A673 (cell line): ENCODE results near the gene HSD11B1L. TPM values are rescaled to one million over a fixed set of nuclear protein-coding genes. Genes with fewer than 3 reads are reported as not detected.

ENCODE experiments used
- BruUV-seq: library from RNA; stranded (reverse); fragments of 400-500 nt; replicated peaks from 2 replicates; lab custom pipeline; 2021; lab: Mats Ljungman, UMichigan
- CTCF ChIA-PET: fragments of 300-600 bp; sonication (Branson Sonifier 250); formaldehyde crosslinking; loops from one replicate; lab custom pipeline; 2022; ENCODE audit warnings: antibody characterized with exemption; lab: Charles Lee
- POLR2A ChIA-PET: fragments of 300-600 bp; sonication (Branson Sonifier 250); formaldehyde crosslinking; loops from one replicate; lab custom pipeline; 2022; ENCODE audit warnings: antibody characterized with exemption; ENCODE audit not compliant: low non-redundant PET; lab: Charles Lee
- DNase-seq: peaks from one replicate; pipeline ENCODE4 v3.0.0-alpha.2; 2015; ENCODE audit warnings: low spot score
- H3K27ac ChIP-seq: fragments of 200-600 bp; sonication (generic); 2 replicates; pipeline ENCODE4 v1.5.1; 2016; ENCODE audit warnings: mixed run types, low read depth, mild to moderate bottlenecking, mixed read lengths, antibody characterized with exemption, low read length; ENCODE audit not compliant: poor library complexity, severe bottlenecking
- H3K27me3 ChIP-seq: fragments of 200-600 bp; sonication (generic); replicated peaks from 2 replicates; pipeline ENCODE4 v1.6.1; 2017; ENCODE audit warnings: mixed run types, low read depth, mild to moderate bottlenecking, mixed read lengths, antibody characterized with exemption, low read length; ENCODE audit not compliant: insufficient read depth, poor library complexity
- H3K36me3 ChIP-seq: fragments of 200-600 bp; sonication (generic); 2 replicates; pipeline ENCODE4 v1.6.1; 2016; ENCODE audit warnings: mixed run types, mild to moderate bottlenecking, mixed read lengths, antibody characterized with exemption, low read length; ENCODE audit not compliant: insufficient read depth, poor library complexity, severe bottlenecking
- H3K4me1 ChIP-seq: fragments of 200-600 bp; sonication (generic); 2 replicates; pipeline ENCODE4 v1.6.1; 2017; ENCODE audit warnings: mixed run types, mild to moderate bottlenecking, mixed read lengths, antibody characterized with exemption, low read length; ENCODE audit not compliant: insufficient read depth, poor library complexity, severe bottlenecking
- H3K4me3 ChIP-seq: fragments of 200-600 bp; sonication (generic); 2 replicates; pipeline ENCODE4 v1.5.1; 2016; ENCODE audit warnings: low read depth, mixed run types, mild to moderate bottlenecking, mixed read lengths, low read length; ENCODE audit not compliant: poor library complexity, severe bottlenecking
- H3K9me3 ChIP-seq: fragments of 200-600 bp; sonication (generic); 2 replicates; pipeline ENCODE4 v1.6.1; 2016; ENCODE audit warnings: mixed run types, low read depth, mild to moderate bottlenecking, mixed read lengths, antibody characterized with exemption, low read length; ENCODE audit not compliant: poor library complexity, severe bottlenecking
- EZH2 ChIP-seq: fragments of 200-600 bp; sonication (generic); IDR thresholded peaks from 2 replicates; pipeline ENCODE4 v1.6.1; 2017; ENCODE audit warnings: borderline replicate concordance, low read depth, mild to moderate bottlenecking, mixed read lengths, antibody characterized with exemption, low read length; ENCODE audit not compliant: poor library complexity, severe bottlenecking
- intact Hi-C: fragments of 100-400 bp; cut with micrococcal nuclease; formaldehyde crosslinking; loops from one replicate; pipeline ENCODE4 v1.10.0; 2022; ENCODE audit not compliant: unreplicated experiment
- total RNA-seq: library from RNA; stranded (reverse); gene quantifications from 2 replicates; pipeline ENCODE4 v1.2.3, GENCODE V29; 2021
- TF ChIP-seq, protein P1 (sequence below): fragments of 300-800, 200-600 bp; sonication (generic); conservative IDR thresholded peaks from 2 replicates; pipeline ENCODE4 v1.5.1; 2017; ENCODE audit warnings: low read depth, mild to moderate bottlenecking, antibody characterized with exemption, low read length, moderate library complexity, mixed read lengths

The HSD11B1L gene
- total RNA-seq, 1 experiment from 2014 or later: 5.7 TPM

DNA sequence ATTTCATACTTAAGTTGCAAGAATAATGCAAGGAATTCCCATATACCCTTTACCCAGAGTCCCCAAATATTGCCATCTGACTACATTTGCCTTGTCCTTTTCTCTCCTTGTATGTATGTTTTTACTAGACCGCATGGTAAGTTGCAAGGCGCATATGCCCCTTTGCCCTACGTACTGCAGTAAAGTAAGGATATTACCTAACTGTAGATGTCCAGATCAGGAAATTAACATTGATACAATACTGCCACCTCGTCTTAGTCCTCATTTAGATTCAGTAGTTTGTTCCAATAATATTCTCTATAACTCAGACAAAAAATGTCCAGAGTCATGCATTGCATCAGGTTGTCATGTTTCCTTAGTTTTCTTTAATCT is 48.6 kb upstream of the HSD11B1L start:
- POLR2A ChIA-PET: interaction anchor here (0.7 kb wide), 1 partner anchor 1691 kb away, joined by 4 read pairs; no protein-coding TSS in a partner anchor
- TF ChIP-seq, protein P1, sequence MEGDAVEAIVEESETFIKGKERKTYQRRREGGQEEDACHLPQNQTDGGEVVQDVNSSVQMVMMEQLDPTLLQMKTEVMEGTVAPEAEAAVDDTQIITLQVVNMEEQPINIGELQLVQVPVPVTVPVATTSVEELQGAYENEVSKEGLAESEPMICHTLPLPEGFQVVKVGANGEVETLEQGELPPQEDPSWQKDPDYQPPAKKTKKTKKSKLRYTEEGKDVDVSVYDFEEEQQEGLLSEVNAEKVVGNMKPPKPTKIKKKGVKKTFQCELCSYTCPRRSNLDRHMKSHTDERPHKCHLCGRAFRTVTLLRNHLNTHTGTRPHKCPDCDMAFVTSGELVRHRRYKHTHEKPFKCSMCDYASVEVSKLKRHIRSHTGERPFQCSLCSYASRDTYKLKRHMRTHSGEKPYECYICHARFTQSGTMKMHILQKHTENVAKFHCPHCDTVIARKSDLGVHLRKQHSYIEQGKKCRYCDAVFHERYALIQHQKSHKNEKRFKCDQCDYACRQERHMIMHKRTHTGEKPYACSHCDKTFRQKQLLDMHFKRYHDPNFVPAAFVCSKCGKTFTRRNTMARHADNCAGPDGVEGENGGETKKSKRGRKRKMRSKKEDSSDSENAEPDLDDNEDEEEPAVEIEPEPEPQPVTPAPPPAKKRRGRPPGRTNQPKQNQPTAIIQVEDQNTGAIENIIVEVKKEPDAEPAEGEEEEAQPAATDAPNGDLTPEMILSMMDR: no peak
- TF ChIP-seq EZH2: no peak
- no peaks in the 10 kb centered on the region for H3K27me3 ChIP-seq
- peaks cover 2% of the 10 kb centered on the region for H3K4me1 ChIP-seq
- no peak overlapping the region for H3K27ac ChIP-seq
- H3K9me3 ChIP-seq: no peaks in the 10 kb centered on the region
- BruUV-seq: no TSS peak
- no peak overlapping the region for H3K4me3 ChIP-seq
- CTCF ChIA-PET: no interaction called here
- no peak for DNase-seq
- H3K36me3 ChIP-seq: peaks cover 45% of the 10 kb centered on the region
- intact Hi-C loops: no loop called here

- Histone ChIP-seq H3K27ac (no peak overlapping the region), H3K36me3 (peaks cover 41% of the 10 kb centered on the region), H3K27me3 (no peaks in the 10 kb centered on the region), H3K4me3 (no peak overlapping the region), H3K9me3 (no peaks in the 10 kb centered on the region), H3K4me1 (no peaks in the 10 kb centered on the region)
- DNase-seq: no peak
- POLR2A ChIA-PET: no interaction called here
- no TSS peak for BruUV-seq
- TF ChIP-seq, protein P1: no peak
- TF ChIP-seq EZH2: no peak
- intact Hi-C loops: no loop called here
- CTCF ChIA-PET: no interaction called here
These were observed 48.2 kb upstream of the HSD11B1L start for GRCh38 chr19:5632657-5633056.

- Histone ChIP-seq H3K27me3 (no peaks in the 10 kb centered on the region), H3K27ac (no peak overlapping the region), H3K9me3 (no peaks in the 10 kb centered on the region), H3K4me3 (no peak overlapping the region), H3K4me1 (no peaks in the 10 kb centered on the region), H3K36me3 (peaks cover 21% of the 10 kb centered on the region)
- intact Hi-C loops: no loop called here
- DNase-seq: no peak
- no peak for TF ChIP-seq EZH2
- TF ChIP-seq, protein P1: no peak
- no TSS peak for BruUV-seq
- CTCF ChIA-PET: no interaction called here
- POLR2A ChIA-PET: no interaction called here
These were observed 45.4 kb upstream of the HSD11B1L start for GRCh38 chr19:5635427-5635826.
